ENCODE data around the gene DHH.
A peak's percentile ranks its signal among the peaks of the same experiment; 100 is the strongest.
"Not testable (repeated sequence)": the region's sequence is repeated elsewhere in the genome, so short reads cannot be mapped to it uniquely, and the experiment has no call there.

Gene DHH

DNA sequence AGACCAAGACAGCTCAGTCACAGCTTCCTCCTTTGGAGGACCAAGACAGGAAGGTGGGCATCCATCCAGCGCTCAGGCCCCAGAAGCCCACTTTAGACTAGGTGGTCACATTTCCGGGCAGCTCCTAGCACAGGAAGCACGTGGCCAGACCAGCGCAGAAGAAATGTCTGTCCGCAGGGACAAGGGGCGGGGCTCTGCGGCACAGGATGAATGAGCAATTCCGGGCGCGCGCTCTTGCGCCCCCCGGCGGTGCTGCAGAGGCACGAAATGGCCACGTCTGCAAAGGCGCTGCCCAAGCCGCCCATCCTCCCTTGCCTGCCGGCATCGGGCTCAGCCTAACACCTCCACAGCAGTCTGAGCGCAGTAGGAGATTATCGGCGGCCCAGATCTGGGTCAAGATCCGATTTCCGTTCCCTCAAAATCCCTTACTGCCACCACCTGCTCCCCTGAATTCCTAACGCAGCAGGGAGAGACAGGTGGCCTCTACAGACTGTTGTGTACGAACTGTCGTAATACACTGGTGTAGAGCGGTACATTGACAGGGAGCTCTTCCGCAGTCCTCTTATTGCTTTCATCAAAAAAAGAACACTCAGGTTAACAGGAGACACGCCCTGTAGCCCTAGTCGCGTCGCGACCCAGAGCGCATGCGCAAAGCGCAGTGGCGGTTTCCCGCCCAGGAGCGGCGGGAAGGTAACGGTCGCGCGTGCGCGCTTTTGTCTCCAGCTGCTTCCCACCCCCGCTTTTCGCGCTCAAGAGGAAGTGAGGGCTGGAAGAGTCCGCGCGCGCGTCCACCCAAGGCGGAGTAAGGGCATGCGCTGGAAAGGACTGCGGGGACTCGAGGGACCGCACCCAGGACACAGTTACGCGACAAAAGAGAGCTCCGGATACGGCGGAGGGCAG is 35.8 kb upstream of the DHH start:
- Histone ChIP-seq H3K27ac (ENCODE audit: insufficient read depth, low read depth, low read length, poor library complexity, severe bottlenecking) (peak overlapping the region; percentile 93), H3K27me3 (ENCODE audit: control insufficient read depth, insufficient read depth, low read length, poor library complexity, severe bottlenecking) (no peaks in the 10 kb centered on the region), H3K4me3 (ENCODE audit: insufficient read depth, low read depth, low read length) (peak overlapping the region; percentile 98), H3K36me3 (ENCODE audit: control insufficient read depth, insufficient read depth, low read length) (peaks cover 24% of the 10 kb centered on the region), H3K4me1 (ENCODE audit: control insufficient read depth, insufficient read depth, low read length) (peaks cover 6% of the 10 kb centered on the region), H3K9me3 (ENCODE audit: control insufficient read depth, low read length) (no peaks in the 10 kb centered on the region)
- WGBS, 2 experiments: 0% methylated on average over 66 of the region's 66 CpGs

DNA sequence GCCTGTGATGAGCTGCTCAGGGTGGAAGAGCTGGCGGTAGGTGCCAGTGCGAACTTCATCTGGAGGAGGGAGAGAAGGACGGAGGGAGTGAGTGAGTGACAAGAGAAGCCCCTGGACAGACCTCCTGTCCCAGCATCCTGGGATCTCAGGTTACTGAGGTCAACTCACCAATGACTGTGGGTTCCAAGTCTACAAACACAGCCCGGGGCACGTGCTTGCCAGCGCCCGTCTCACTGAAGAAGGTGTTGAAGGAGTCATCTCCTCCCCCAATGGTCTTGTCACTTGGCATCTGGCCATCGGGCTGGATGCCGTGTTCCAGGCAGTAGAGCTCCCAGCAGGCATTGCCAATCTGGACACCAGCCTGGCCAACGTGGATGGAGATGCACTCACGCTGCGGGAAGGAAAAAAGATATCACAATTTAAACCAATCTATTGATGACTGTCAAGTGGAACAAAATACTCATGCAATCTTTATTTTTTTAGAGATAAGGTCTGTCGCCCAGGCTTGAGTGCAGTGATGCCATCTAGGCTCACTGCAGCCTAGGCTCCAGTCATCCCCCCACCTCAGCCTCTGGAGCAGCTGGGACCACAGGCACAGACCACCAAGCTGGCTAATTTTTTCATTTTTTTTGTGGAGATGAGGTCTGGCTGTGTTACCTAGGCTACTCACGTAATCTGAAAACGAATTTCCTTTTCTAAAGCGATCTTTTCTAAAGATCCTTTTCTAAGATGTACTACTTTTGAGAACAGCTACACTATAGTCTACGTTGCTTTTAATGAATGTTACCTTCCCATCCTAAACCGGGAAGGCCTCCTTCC is 34.9 kb upstream of the DHH start:
- Histone ChIP-seq H3K9me3 (ENCODE audit: control insufficient read depth, low read length) (no peaks in the 10 kb centered on the region), H3K4me3 (ENCODE audit: insufficient read depth, low read depth, low read length) (peak overlapping the region; percentile 98), H3K27ac (ENCODE audit: insufficient read depth, low read depth, low read length, poor library complexity, severe bottlenecking) (peak overlapping the region; percentile 82), H3K27me3 (ENCODE audit: control insufficient read depth, insufficient read depth, low read length, poor library complexity, severe bottlenecking) (no peaks in the 10 kb centered on the region), H3K36me3 (ENCODE audit: control insufficient read depth, insufficient read depth, low read length) (peaks cover 24% of the 10 kb centered on the region), H3K4me1 (ENCODE audit: control insufficient read depth, insufficient read depth, low read length) (peaks cover 6% of the 10 kb centered on the region)
- WGBS, 2 experiments: 79 to 81% methylated on average over 17 to 18 of the region's 18 CpGs

DNA sequence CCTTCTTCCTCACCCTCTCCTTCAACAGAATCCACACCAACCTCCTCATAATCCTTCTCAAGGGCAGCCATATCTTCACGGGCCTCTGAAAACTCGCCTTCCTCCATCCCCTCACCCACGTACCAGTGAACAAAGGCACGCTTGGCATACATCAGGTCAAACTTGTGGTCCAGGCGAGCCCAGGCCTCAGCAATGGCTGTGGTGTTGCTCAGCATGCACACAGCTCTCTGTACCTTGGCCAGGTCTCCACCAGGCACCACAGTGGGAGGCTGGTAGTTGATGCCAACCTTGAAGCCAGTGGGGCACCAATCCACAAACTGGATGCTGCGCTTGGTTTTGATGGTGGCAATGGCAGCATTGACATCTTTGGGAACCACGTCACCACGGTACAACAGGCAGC is 33.4 kb upstream of the DHH start:
- not testable (repeated sequence) for H3K27me3 ChIP-seq (ENCODE audit: control insufficient read depth, insufficient read depth, low read length, poor library complexity, severe bottlenecking); H3K4me1 ChIP-seq (ENCODE audit: control insufficient read depth, insufficient read depth, low read length); H3K4me3 ChIP-seq (ENCODE audit: insufficient read depth, low read depth, low read length); H3K9me3 ChIP-seq (ENCODE audit: control insufficient read depth, low read length); H3K27ac ChIP-seq (ENCODE audit: insufficient read depth, low read depth, low read length, poor library complexity, severe bottlenecking)
- 79 to 97% methylated on average over 1 to 3 of the region's 8 CpGs for WGBS, 2 experiments
- peaks cover 24% of the 10 kb centered on the region for H3K36me3 ChIP-seq (ENCODE audit: control insufficient read depth, insufficient read depth, low read length)

DNA sequence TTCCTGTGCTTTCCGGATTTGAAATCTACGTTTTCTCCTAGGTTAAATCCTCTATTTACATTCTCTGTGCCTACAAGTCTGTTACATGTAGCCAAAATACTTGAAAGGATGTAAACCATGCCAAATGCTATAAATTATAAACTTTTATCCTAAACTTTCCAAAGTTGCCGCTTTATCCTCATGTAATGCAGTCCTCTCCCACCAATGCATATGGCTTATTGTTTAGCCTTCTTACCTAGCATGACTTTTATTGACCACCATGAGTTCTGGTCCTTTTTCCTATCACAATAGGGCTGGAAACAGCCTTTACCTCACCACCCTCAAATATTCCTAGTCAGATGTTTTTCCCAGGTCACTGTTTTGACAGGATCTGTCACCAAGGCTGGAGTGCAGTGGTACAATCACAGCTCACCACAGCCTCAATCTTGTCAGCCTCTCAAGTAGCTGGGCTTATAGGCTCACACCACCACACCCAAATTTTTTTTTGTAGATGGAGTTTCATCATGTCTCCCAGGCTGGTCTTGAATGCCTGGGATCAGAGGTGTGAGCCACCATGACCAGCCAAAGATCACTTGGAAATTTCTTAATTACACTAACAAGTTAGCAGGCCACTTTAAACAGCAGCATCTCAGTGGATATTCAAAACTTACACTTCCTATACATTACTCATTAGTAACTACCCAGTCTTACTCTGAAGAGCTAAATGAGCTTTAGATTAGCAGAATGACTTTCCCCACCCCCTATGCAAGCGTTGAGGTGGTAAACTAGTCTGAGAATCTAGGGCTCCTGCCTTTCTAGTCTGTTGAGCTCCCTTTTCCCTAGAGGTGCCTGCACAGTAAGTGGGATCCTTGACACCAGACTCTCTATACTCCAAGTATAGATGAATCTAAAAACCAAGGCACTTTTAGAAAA is 32.5 kb upstream of the DHH start:
- Histone ChIP-seq H3K36me3 (ENCODE audit: control insufficient read depth, insufficient read depth, low read length) (peaks cover 24% of the 10 kb centered on the region), H3K4me3 (ENCODE audit: insufficient read depth, low read depth, low read length) (no peak overlapping the region), H3K4me1 (ENCODE audit: control insufficient read depth, insufficient read depth, low read length) (peaks cover 6% of the 10 kb centered on the region), H3K27me3 (ENCODE audit: control insufficient read depth, insufficient read depth, low read length, poor library complexity, severe bottlenecking) (no peaks in the 10 kb centered on the region), H3K9me3 (ENCODE audit: control insufficient read depth, low read length) (no peaks in the 10 kb centered on the region), H3K27ac (ENCODE audit: insufficient read depth, low read depth, low read length, poor library complexity, severe bottlenecking) (peak overlapping the region; percentile 26)
- WGBS, 2 experiments: 93 to 97% methylated on average over 4 of the region's 4 CpGs

DNA sequence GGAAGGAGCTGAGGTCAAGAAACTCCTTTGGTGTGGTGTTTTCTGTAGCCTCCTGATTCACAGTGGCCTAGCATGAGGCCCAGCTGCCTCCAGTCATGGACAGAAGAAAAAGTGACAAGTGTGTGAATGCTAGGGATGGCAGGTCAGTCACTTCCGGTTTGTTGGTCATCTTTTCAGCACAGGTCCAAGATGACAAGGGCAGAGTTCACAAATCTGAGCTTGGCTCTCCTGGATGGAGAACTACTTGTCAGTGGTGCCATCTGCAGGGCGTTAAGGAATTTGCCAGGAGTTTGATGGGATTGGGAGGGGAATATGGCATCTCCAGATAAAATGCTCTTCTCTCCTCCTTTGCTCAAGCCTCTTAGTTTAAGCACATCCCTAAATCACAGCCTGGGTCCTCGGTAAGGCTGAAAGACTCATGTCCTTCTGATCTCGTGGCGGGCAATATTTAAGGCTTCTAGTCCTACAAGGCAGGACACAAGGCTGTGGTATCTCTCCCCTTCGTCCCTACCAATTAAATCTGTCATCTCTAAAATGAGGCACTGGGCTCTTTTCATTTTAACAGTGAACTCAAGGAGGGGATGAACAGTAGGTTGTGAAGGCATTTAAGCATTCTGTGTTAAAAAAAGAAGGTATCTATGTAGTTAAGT is 26.6 kb upstream of the DHH start:
- H3K4me3 ChIP-seq (ENCODE audit: insufficient read depth, low read depth, low read length): no peak overlapping the region
- 37% methylated on average over 6 of the region's 6 CpGs for WGBS, 2 experiments
- H3K27ac ChIP-seq (ENCODE audit: insufficient read depth, low read depth, low read length, poor library complexity, severe bottlenecking): no peak overlapping the region
- H3K36me3 ChIP-seq (ENCODE audit: control insufficient read depth, insufficient read depth, low read length): no peaks in the 10 kb centered on the region
- no peaks in the 10 kb centered on the region for H3K9me3 ChIP-seq (ENCODE audit: control insufficient read depth, low read length)
- peaks cover 7% of the 10 kb centered on the region for H3K4me1 ChIP-seq (ENCODE audit: control insufficient read depth, insufficient read depth, low read length)
- H3K27me3 ChIP-seq (ENCODE audit: control insufficient read depth, insufficient read depth, low read length, poor library complexity, severe bottlenecking): no peaks in the 10 kb centered on the region

DNA sequence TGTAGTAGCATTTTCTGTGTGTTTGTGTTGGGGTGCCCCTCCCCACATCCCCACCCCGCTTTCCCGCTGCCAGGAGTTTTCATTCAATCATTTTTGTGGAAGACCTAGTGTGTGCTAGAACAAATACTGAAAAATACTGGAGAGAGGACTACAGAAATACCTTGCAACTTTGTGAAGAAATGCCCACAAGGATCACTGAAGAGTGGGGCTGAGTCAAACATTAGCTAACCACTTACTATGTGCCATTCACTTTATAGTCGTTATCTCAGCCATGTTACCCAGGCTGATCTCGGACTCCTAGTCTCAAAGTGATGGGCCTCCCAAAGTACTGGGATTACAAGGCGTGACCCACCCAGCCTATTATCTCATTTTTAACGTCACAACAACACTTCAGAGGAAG is 16.6 kb upstream of the DHH start:
- Histone ChIP-seq H3K4me1 (ENCODE audit: control insufficient read depth, insufficient read depth, low read length) (peaks cover 7% of the 10 kb centered on the region), H3K36me3 (ENCODE audit: control insufficient read depth, insufficient read depth, low read length) (no peaks in the 10 kb centered on the region), H3K4me3 (ENCODE audit: insufficient read depth, low read depth, low read length) (peak overlapping the region; percentile 99), H3K27me3 (ENCODE audit: control insufficient read depth, insufficient read depth, low read length, poor library complexity, severe bottlenecking) (no peaks in the 10 kb centered on the region), H3K9me3 (ENCODE audit: control insufficient read depth, low read length) (no peaks in the 10 kb centered on the region), H3K27ac (ENCODE audit: insufficient read depth, low read depth, low read length, poor library complexity, severe bottlenecking) (no peak overlapping the region)
- WGBS, 2 experiments: 61 to 79% methylated on average over 4 to 6 of the region's 6 CpGs

DNA sequence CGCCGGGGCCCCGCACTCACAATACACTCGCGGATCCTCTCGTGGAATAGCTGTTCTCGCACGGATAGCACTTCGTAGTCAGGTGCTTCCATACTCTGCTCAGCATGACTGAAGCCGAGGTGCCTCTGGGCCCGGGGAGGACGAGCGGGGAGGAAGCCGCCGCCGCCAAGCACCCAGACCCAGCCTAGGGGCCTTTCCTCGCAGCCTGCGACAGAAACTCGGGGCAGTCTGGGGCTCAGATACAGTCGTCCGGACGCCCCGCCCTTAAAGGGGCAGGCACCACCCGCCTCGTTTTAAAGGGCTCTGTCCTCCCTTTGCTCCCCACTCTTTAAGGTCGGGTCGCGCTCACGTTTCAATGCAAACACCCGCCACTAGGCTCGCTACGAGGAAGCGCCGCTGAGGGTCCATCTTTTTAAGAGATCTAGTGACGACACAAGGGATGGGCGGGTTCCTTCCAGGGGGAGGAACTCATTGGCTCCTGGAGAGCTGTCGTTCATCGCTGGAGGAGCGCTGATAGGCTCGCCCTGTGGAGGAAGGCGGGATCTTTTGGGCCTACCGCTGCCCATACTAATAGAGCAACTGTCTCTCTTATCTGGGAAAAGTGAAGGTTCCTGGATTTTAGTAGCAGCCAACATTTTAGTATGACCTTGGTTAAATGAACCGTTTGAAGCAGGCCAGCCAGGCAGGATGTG is 16.0 kb upstream of the DHH start, which contains the start of gene LMBR1L:
LMBR1L (minus strand) TSS at position 384 of the 692 bp plus-strand sequence; CDS start at position 92, 292 bp downstream.
- H3K4me3 ChIP-seq (ENCODE audit: insufficient read depth, low read depth, low read length): peak within 1 kb of the TSS; percentile 99
- H3K27me3 ChIP-seq (ENCODE audit: control insufficient read depth, insufficient read depth, low read length, poor library complexity, severe bottlenecking): no peaks in the 10 kb centered on the region
- H3K36me3 ChIP-seq (ENCODE audit: control insufficient read depth, insufficient read depth, low read length): no peaks in the 10 kb centered on the region
- peak within 1 kb of the TSS; percentile 85 for H3K27ac ChIP-seq (ENCODE audit: insufficient read depth, low read depth, low read length, poor library complexity, severe bottlenecking)
- no peaks in the 10 kb centered on the region for H3K9me3 ChIP-seq (ENCODE audit: control insufficient read depth, low read length)
- peaks cover 7% of the 10 kb centered on the region for H3K4me1 ChIP-seq (ENCODE audit: control insufficient read depth, insufficient read depth, low read length)
- WGBS, 2 experiments: 0% methylated on average over 43 of the region's 43 CpGs

DNA sequence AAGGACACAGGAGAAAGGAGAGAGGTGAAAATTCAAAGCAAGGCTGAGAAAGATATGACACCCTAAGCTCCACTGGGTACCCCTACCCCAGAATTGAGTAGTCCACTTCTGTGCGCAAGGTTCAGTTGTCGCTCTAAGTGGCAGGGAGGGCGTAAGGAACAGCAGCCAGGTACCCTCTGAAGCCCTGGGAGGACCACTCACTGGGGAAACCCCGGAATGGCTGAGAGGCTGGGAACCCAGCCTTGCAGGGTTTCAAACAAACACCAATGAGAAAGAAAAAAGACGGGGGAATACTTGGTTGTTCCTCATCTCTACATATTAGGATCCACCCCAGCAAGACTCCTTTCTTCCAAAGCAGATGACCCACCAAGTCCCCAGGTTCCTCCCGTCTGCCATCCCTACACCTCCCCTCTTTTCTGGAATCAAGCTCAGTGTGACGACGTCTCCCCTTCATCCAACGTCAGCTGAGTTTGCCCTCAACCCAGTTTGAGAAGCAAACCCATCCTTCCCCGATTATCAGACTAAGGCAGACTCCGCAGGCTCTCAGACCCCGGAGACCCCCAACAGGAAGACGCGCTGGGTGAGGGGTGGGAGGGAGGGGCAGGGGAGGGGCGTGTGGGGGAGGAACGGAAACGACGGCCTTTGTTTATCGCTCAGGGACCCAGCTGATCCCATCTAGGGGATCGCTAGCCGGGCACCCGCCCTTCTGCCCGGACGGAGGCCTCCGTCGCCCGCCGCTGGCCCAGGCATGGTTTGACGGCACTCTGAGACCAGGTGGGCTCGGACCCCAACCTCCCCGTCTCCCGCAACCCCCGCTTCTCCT is 15.3 kb upstream of the DHH start:
- Histone ChIP-seq H3K9me3 (ENCODE audit: control insufficient read depth, low read length) (no peaks in the 10 kb centered on the region), H3K4me1 (ENCODE audit: control insufficient read depth, insufficient read depth, low read length) (peaks cover 7% of the 10 kb centered on the region), H3K27ac (ENCODE audit: insufficient read depth, low read depth, low read length, poor library complexity, severe bottlenecking) (peak overlapping the region; percentile 85), H3K36me3 (ENCODE audit: control insufficient read depth, insufficient read depth, low read length) (peaks cover 2% of the 10 kb centered on the region), H3K27me3 (ENCODE audit: control insufficient read depth, insufficient read depth, low read length, poor library complexity, severe bottlenecking) (no peaks in the 10 kb centered on the region), H3K4me3 (ENCODE audit: insufficient read depth, low read depth, low read length) (peak overlapping the region; percentile 99)
- WGBS, 2 experiments: 7% methylated on average over 31 to 33 of the region's 33 CpGs

All from ectodermal cell (in vitro differentiated cells).